DND-41 (cell line): Measurements from ENCODE around the gene DPPA2.

Experiments used
- EZH2 ChIP-seq: IDR thresholded peaks from 3 replicates; pipeline ENCODE4 v1.6.1; 2012; ENCODE audit warnings: borderline replicate concordance, low read depth, mild to moderate bottlenecking, moderate library complexity, low read length, inconsistent platforms; ENCODE audit not compliant: severe bottlenecking
- TF ChIP-seq, protein P1 (sequence below): IDR thresholded peaks from 2 replicates; pipeline ENCODE4 v1.5.1; 2012; ENCODE audit warnings: borderline replicate concordance, low read length, moderate library complexity, mild to moderate bottlenecking; ENCODE audit not compliant: poor library complexity, severe bottlenecking; ENCODE audit errors: extremely low read depth

- TF ChIP-seq, protein P1, sequence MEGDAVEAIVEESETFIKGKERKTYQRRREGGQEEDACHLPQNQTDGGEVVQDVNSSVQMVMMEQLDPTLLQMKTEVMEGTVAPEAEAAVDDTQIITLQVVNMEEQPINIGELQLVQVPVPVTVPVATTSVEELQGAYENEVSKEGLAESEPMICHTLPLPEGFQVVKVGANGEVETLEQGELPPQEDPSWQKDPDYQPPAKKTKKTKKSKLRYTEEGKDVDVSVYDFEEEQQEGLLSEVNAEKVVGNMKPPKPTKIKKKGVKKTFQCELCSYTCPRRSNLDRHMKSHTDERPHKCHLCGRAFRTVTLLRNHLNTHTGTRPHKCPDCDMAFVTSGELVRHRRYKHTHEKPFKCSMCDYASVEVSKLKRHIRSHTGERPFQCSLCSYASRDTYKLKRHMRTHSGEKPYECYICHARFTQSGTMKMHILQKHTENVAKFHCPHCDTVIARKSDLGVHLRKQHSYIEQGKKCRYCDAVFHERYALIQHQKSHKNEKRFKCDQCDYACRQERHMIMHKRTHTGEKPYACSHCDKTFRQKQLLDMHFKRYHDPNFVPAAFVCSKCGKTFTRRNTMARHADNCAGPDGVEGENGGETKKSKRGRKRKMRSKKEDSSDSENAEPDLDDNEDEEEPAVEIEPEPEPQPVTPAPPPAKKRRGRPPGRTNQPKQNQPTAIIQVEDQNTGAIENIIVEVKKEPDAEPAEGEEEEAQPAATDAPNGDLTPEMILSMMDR = no peak
- TF ChIP-seq EZH2 = no peak
Measured at GRCh38 chr3:109355625-109356441, 39.5 kb upstream of the DPPA2 start.
